Lower leg skin (tissue), 4 donors: ENCODE results near the gene AVEN. TPM values are rescaled to one million over a fixed set of nuclear protein-coding genes. Genes with fewer than 3 reads are reported as not detected.
"Not testable (repeated sequence)": the region's sequence is repeated elsewhere in the genome, so short reads cannot be mapped to it uniquely, and the experiment has no call there.

Experiments
- DNase-seq, 2 donors: peaks; one replicate each; pipeline ENCODE4 v3.0.0-alpha.2; 2019; ENCODE audit warnings: low spot score in 2 of 2
- H3K4me3 ChIP-seq: fragments of 200-600 bp; sonication (generic); 2 replicates; pipeline ENCODE4 v1.5.1; 2017; ENCODE audit warnings: mild to moderate bottlenecking, low read depth; ENCODE audit not compliant: poor library complexity, severe bottlenecking
- POLR2A ChIP-seq, 2 donors: fragments of 450-650 bp; IDR thresholded peaks; one replicate each; pipeline ENCODE4 v1.6.1; 2016 to 2017; ENCODE audit warnings: antibody characterized with exemption in 2 of 2, mild to moderate bottlenecking in 1 of 2, moderate library complexity in 1 of 2
- WGBS, 2 donors: methylation state at CpG; one replicate each; pipeline ENCODE4 v1.1.5; 2018; 5-methylcytosine and 5-hydroxymethylcytosine counted together
- intact Hi-C: fragments of 100-400 bp; cut with DNase I; formaldehyde crosslinking; loops from one replicate; pipeline ENCODE4 v1.15.0; 2023; ENCODE audit warnings: low total_unique reads
- total RNA-seq, 4 donors: library from RNA; depleted of rRNA; stranded (reverse); fragments of >200 nt; gene quantifications; one replicate each; pipeline ENCODE4 v1.1.0, GENCODE V29; 2016
- TF ChIP-seq, protein P1 (sequence below), 3 donors: fragments of 450-650 bp; IDR thresholded peaks; one replicate each; pipeline ENCODE4 v1.5.1; 2016; ENCODE audit warnings: antibody characterized with exemption in 3 of 3, mild to moderate bottlenecking in 3 of 3, moderate library complexity in 2 of 3

The AVEN gene
- total RNA-seq, 4 donors from 2014 or later = 9.7 to 17.0 (median 12.9) TPM

DNA sequence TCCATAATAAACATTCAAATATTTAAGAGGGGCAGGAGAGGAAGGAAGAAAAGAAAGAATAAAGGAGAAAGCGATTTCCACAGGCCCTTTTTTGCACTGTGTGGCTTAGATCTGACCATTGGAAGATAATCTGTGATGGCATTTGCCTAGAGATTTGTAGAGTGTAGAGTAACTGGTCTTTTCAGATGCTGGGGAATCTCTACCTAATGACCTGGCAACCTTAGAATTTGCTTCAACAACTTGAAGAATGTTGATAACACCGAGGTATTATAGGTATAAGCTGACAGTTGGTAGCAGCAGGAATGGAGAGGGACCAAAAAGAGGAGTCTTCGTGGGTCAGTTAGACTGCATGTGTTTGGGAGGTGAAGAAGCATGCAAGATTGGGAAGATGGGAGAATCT is 20.9 kb upstream of the AVEN start:
- intact Hi-C loops = loop anchor here (5.0 to 10.0 kb wide), 2 partner anchors 152 to 305 kb away; partner anchors contain the start of genes KATNBL1 and LPCAT4
- no peak for TF ChIP-seq POLR2A (IDR thresholded peaks at IDR 0.05)
- TF ChIP-seq, protein P1, sequence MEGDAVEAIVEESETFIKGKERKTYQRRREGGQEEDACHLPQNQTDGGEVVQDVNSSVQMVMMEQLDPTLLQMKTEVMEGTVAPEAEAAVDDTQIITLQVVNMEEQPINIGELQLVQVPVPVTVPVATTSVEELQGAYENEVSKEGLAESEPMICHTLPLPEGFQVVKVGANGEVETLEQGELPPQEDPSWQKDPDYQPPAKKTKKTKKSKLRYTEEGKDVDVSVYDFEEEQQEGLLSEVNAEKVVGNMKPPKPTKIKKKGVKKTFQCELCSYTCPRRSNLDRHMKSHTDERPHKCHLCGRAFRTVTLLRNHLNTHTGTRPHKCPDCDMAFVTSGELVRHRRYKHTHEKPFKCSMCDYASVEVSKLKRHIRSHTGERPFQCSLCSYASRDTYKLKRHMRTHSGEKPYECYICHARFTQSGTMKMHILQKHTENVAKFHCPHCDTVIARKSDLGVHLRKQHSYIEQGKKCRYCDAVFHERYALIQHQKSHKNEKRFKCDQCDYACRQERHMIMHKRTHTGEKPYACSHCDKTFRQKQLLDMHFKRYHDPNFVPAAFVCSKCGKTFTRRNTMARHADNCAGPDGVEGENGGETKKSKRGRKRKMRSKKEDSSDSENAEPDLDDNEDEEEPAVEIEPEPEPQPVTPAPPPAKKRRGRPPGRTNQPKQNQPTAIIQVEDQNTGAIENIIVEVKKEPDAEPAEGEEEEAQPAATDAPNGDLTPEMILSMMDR (IDR thresholded peaks at IDR 0.05) = no peak
- DNase-seq = no peak
- no peak overlapping the region for H3K4me3 ChIP-seq
- 67 to 71% methylated on average over 3 of the region's 3 CpGs for WGBS, 2 donors

DNA sequence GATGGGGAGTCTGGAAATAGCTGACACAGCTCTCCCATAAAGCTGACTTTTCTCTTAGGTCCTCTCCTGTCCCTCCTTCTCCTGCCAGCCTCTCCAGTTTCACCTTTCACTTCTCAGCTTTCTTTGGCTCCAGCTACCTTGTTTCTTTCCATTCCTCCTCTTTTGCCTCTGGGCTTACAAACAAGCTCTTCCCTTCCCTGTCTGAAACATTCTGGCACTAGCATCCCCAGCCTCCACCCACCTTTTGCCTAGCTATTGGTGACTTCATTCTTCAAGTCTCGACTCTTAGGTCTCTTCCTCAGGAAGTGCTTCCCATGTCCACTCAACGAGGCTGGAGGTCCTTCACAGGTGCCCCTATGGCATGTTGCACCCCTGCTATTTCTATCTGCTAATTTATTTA is 20.5 kb upstream of the AVEN start:
- TF ChIP-seq POLR2A (IDR thresholded peaks at IDR 0.05) = no peak
- TF ChIP-seq, protein P1 (IDR thresholded peaks at IDR 0.05) = no peak
- no peak overlapping the region for H3K4me3 ChIP-seq
- intact Hi-C loops = no loop called here
- WGBS, 2 donors = 20 to 31% methylated on average over 2 of the region's 2 CpGs
- no peak for DNase-seq

DNA sequence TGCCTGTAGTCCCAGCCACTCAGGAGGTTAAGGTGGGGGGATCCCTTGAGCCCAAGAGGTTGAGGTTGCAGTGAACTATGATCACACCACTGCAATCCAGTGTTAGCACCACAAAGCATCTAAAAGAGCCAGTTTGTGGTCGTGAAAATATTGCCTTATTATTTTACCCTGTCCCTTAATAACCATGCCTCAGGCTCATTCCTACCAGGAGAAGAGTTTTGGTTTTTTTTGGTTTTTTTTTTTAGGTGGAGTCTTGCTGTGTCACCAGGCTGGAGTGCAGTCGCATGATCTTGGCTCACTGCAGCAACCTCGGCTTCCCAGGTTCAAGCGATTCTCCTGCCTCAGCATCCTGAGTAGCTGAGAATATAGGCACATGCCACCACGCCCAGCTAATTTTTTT is 17.9 kb upstream of the AVEN start:
- intact Hi-C loops = no loop called here
- WGBS, 2 donors = 66 to 73% methylated on average over 5 of the region's 5 CpGs
- H3K4me3 ChIP-seq = no peak overlapping the region
- no peak for DNase-seq
- TF ChIP-seq, protein P1 (IDR thresholded peaks at IDR 0.05) = no peak
- TF ChIP-seq POLR2A (IDR thresholded peaks at IDR 0.05) = no peak

DNA sequence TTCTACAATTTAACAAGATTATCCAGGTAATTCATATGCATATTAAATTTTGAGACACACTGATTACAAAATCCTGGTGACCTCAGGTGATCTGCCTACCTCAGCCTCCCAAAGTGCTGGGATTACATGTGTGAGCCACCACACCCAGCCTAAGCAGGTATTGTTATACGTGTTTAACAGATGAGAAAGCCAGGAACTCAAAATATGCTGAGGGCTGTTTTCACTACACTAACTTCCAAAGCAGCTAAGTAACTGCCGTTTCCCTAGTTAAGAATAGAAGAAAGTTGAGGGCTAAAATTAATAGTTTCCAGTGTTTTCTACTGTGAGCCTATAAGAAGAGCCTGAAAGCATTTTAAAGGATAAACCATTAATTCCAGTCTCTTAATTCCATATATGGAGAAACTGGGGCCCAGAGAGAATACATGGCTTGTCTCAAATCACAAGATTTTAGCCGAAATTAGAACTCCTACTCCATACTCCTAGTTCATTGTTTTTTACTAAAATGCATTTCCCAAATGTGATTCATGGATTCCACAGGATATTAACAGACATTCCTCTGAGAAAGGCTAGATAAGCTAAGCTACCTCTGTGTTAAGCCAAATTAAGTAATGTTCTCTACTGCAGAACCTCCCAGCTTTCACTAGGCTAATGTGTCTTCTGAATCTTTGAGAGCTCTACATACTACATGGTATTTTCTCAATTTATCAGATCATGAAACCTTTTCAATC is 17.0 kb upstream of the AVEN start:
- no peak for DNase-seq
- 74% methylated on average over 3 of the region's 3 CpGs for WGBS, 2 donors
- TF ChIP-seq, protein P1 (IDR thresholded peaks at IDR 0.05) = no peak
- TF ChIP-seq POLR2A (IDR thresholded peaks at IDR 0.05) = no peak
- no peak overlapping the region for H3K4me3 ChIP-seq
- intact Hi-C loops = no loop called here

DNA sequence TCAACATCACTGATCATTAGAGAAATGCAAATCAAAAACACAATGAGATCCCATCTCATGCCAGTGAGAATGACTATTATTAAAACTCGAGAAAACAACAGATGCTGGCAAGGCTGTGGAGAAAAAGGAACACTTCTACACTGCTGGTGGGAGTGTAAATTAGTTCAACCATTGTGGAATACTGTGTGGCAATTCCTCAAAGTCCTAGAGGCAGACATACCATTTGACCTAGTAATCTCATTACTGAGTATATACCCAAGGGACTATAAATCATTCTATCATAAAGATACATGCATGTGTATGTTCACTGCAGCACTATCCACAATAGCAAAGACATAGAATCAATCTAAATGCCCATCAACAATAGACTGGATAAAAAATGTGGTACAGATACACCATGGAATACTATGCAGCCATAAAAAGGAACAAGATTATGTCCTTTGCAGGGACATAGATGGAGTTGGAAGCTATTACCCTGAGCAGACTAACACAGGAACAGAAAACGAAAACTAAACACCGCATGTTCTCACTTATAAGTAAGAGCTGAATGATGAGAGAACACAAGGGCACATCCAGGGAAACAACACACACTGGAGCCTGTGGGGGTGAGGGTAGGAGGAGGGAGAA is 15.2 kb upstream of the AVEN start:
- TF ChIP-seq POLR2A (IDR thresholded peaks at IDR 0.05) = no peak
- TF ChIP-seq, protein P1 (IDR thresholded peaks at IDR 0.05) = no peak
- H3K4me3 ChIP-seq = no peak overlapping the region
- WGBS, 2 donors = 85 to 89% methylated on average over 3 of the region's 3 CpGs
- no peak for DNase-seq
- intact Hi-C loops = no loop called here

DNA sequence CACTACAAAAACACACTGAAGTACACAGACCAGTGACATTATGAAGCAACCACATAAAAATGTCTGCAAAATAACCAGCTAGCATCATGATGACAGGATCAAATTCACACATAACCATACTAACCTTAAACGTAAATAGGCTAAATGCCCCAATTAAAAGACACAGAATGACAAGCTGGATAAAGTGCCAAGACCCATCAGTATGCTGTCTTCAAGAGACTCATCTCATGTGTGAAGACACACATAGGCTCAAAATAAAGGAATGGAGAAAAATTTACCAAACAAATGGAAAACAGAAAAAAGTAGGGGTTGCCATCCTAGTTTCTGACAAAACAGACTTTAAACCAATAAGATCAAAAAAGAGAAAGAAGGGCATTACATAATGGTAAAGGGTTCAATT is 11.4 kb upstream of the AVEN start:
- 83 to 88% methylated on average over 1 of the region's 1 CpG for WGBS, 2 donors
- intact Hi-C loops, H3K4me3 ChIP-seq, DNase-seq: not testable (repeated sequence)
